ENCODE results near the gene RPS19BP1. TPM values are rescaled to one million over a fixed set of nuclear protein-coding genes. Genes with fewer than 3 reads are reported as not detected.
"Not testable (repeated sequence)": the region's sequence is repeated elsewhere in the genome, so short reads cannot be mapped to it uniquely, and the experiment has no call there.

RPS19BP1 gene
- polyA plus RNA-seq, 1 of the 3 experiments (the other 2 are of a cell fraction) = 97.2 TPM

GRCh38 chr22:39524089-39524752, 8.3 kb downstream of the RPS19BP1 start:
- H3K4me1 ChIP-seq (ENCODE audit: control insufficient read depth in 1 of 2, insufficient read depth in 2 of 2, low read depth in 1 of 2, low read length in 1 of 2) = peaks cover 0 to 24% of the 10 kb centered on the region in 2 experiments; a peak in 1 of 4 replicates
- H4K20me1 ChIP-seq (ENCODE audit: insufficient read depth) = peaks cover 67% of the 10 kb centered on the region
- H3K9me3 ChIP-seq = no peaks in the 10 kb centered on the region
- DNase-seq = no peak
- ChIA-PET POLR2A (interaction anchor here (0.6 to 2.2 kb wide), 4 partner anchors 26 to 762 kb away, joined by 3 to 7 read pairs (median 4); no protein-coding TSS in a partner anchor), CTCF (interaction anchor here (0.6 to 1.7 kb wide), 6 partner anchors 11 to 124 kb away, joined by 3 to 8 read pairs (median 4); partner anchors contain the start of gene TAB1)
- peaks cover 25% of the 10 kb centered on the region for H3F3A ChIP-seq (replicated peaks; ENCODE audit: insufficient read depth)
- H3K9me2 ChIP-seq = no peaks in the 10 kb centered on the region
- no peak overlapping the region for H3K4me2 ChIP-seq
- peaks cover 14 to 20% of the 10 kb centered on the region in 2 experiments for H3K36me3 ChIP-seq (replicated peaks in 1 of 2; ENCODE audit: control insufficient read depth in 1 of 2, insufficient read depth in 2 of 2, low read length in 1 of 2)
- H3K27me3 ChIP-seq (ENCODE audit: insufficient read depth) = no peaks in the 10 kb centered on the region
- 97% methylated on average over 5 of the region's 13 CpGs for WGBS (ENCODE audit: low lambda C conversion rate)
- H3K79me2 ChIP-seq (ENCODE audit: insufficient read depth) = peaks cover 40% of the 10 kb centered on the region
- H3K27ac ChIP-seq (ENCODE audit: low read depth in 2 of 2, low read length in 1 of 2) = no peak overlapping the region
- TF ChIP-seq POLR2AphosphoS5 (IDR thresholded peaks at IDR 0.05; ENCODE audit: low read depth, low read length) = peak; percentile 51; the same call in 1 of the 2 replicates
- no peak for TF ChIP-seq ZBTB33 (IDR thresholded peaks at IDR 0.05; ENCODE audit: borderline replicate concordance, low read depth)
- H2AFZ ChIP-seq (ENCODE audit: low read depth) = no peak overlapping the region
- H3K9ac ChIP-seq = no peak overlapping the region
- H3K4me3 ChIP-seq (ENCODE audit: low read depth in 2 of 2, low read length in 1 of 2) = no peak overlapping the region

GRCh38 chr22:39522567-39523300, 9.8 kb downstream of the RPS19BP1 start:
- ChIA-PET CTCF (interaction anchor here (0.9 to 1.6 kb wide), 6 partner anchors 25 to 513 kb away, joined by 3 to 6 read pairs (median 4); no protein-coding TSS in a partner anchor), POLR2A (interaction anchor here (0.6 to 2.2 kb wide), 9 partner anchors 10 to 521 kb away, joined by 3 to 7 read pairs (median 3); partner anchors contain the start of genes MIEF1, RPL3, RPS19BP1 and TAB1)
- Histone ChIP-seq H3F3A (replicated peaks; ENCODE audit: insufficient read depth) (peaks cover 34% of the 10 kb centered on the region), H3K4me3 (ENCODE audit: low read depth in 2 of 2, low read length in 1 of 2) (peak overlapping the region; percentile 70 to 76), H3K9me3 (no peaks in the 10 kb centered on the region), H3K9ac (peak overlapping the region; percentile 99), H3K9me2 (no peaks in the 10 kb centered on the region), H3K4me1 (ENCODE audit: control insufficient read depth in 1 of 2, insufficient read depth in 2 of 2, low read depth in 1 of 2, low read length in 1 of 2) (peaks cover 8 to 21% of the 10 kb centered on the region in 2 experiments; a peak in 2 of 4 replicates), H4K20me1 (ENCODE audit: insufficient read depth) (peaks cover 59% of the 10 kb centered on the region), H3K79me2 (ENCODE audit: insufficient read depth) (peaks cover 41% of the 10 kb centered on the region), H3K36me3 (replicated peaks in 1 of 2; ENCODE audit: control insufficient read depth in 1 of 2, insufficient read depth in 2 of 2, low read length in 1 of 2) (peaks cover 14 to 20% of the 10 kb centered on the region in 2 experiments), H3K4me2 (peak overlapping the region; percentile 86), H3K27ac (ENCODE audit: low read depth in 2 of 2, low read length in 1 of 2) (peak overlapping the region; percentile 56 to 92; a peak in 3 of 4 replicates), H2AFZ (ENCODE audit: low read depth) (no peak overlapping the region), H3K27me3 (ENCODE audit: insufficient read depth) (no peaks in the 10 kb centered on the region)
- TF ChIP-seq JUND (IDR thresholded peaks at IDR 0.05) = peak; percentile 6; the same call in 1 of the 2 replicates
- no peak for TF ChIP-seq TAF1 (IDR thresholded peaks at IDR 0.05; ENCODE audit: borderline replicate concordance, low read depth, low read length)
- TF ChIP-seq POLR2AphosphoS5 (IDR thresholded peaks at IDR 0.05; ENCODE audit: low read depth, low read length) = peak; percentile 88
- WGBS (ENCODE audit: low lambda C conversion rate) = 0% methylated on average over 8 of the region's 14 CpGs
- peak; percentile 19 for DNase-seq

GRCh38 chr22:39522091-39522490, 10.5 kb downstream of the RPS19BP1 start:
- Histone ChIP-seq H3K27ac (ENCODE audit: low read depth in 2 of 2, low read length in 1 of 2) (peak overlapping the region in 1 of 2 experiments; percentile 92; a peak in 1 of 4 replicates), H3K4me1 (ENCODE audit: control insufficient read depth in 1 of 2, insufficient read depth in 2 of 2, low read depth in 1 of 2, low read length in 1 of 2) (peaks cover 8 to 21% of the 10 kb centered on the region in 2 experiments; a peak in 2 of 4 replicates), H3K9ac (peak overlapping the region; percentile 99), H3K79me2 (ENCODE audit: insufficient read depth) (peaks cover 46% of the 10 kb centered on the region), H3K4me3 (ENCODE audit: low read depth in 2 of 2, low read length in 1 of 2) (peak overlapping the region; percentile 70 to 76), H3F3A (replicated peaks; ENCODE audit: insufficient read depth) (peaks cover 34% of the 10 kb centered on the region), H4K20me1 (ENCODE audit: insufficient read depth) (peaks cover 54% of the 10 kb centered on the region), H3K4me2 (peak overlapping the region; percentile 86), H3K36me3 (replicated peaks in 1 of 2; ENCODE audit: control insufficient read depth in 1 of 2, insufficient read depth in 2 of 2, low read length in 1 of 2) (peaks cover 16 to 23% of the 10 kb centered on the region in 2 experiments)
- not testable (repeated sequence) for DNase-seq; H3K9me2 ChIP-seq; H3K27me3 ChIP-seq (ENCODE audit: insufficient read depth); H3K9me3 ChIP-seq; H2AFZ ChIP-seq (ENCODE audit: low read depth)
- 2% methylated on average over 4 of the region's 5 CpGs for WGBS (ENCODE audit: low lambda C conversion rate)
- ChIA-PET POLR2A (interaction anchor here (1.1 to 2.2 kb wide), 4 partner anchors 10 to 522 kb away, joined by 3 to 7 read pairs (median 3); partner anchors contain the start of genes MIEF1, RPS19BP1 and TAB1), CTCF (interaction anchor here (1.2 to 1.6 kb wide), 3 partner anchors 26 to 514 kb away, joined by 4 to 6 read pairs (median 4); no protein-coding TSS in a partner anchor)

Measured in SK-N-SH (cell line).